ENCODE data around the gene OR9Q1.

DNA sequence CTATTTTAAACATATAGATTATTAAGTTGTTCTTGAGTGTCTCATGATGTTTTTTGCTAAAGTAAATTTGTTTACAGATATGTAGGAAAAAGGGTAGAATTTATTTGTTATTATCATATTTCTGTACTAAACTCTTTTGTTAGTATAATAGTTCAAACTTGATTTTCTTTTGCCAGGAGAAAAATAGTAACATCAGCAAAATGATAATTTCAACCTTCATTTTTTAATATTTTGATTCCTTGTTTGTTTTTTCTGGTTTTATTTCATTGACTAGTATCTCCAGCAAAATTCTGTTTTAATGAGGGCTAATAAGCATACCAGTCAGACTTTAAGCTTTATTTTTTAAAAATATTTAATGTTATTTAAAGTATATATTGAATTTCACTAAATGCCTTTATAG is 192.8 kb downstream of the OR9Q1 start:
- TF ChIP-seq, protein P1, sequence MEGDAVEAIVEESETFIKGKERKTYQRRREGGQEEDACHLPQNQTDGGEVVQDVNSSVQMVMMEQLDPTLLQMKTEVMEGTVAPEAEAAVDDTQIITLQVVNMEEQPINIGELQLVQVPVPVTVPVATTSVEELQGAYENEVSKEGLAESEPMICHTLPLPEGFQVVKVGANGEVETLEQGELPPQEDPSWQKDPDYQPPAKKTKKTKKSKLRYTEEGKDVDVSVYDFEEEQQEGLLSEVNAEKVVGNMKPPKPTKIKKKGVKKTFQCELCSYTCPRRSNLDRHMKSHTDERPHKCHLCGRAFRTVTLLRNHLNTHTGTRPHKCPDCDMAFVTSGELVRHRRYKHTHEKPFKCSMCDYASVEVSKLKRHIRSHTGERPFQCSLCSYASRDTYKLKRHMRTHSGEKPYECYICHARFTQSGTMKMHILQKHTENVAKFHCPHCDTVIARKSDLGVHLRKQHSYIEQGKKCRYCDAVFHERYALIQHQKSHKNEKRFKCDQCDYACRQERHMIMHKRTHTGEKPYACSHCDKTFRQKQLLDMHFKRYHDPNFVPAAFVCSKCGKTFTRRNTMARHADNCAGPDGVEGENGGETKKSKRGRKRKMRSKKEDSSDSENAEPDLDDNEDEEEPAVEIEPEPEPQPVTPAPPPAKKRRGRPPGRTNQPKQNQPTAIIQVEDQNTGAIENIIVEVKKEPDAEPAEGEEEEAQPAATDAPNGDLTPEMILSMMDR (optimal IDR thresholded peaks at IDR 0.05 in 1 of 3, IDR thresholded peaks at IDR 0.05 in 1 of 3, conservative IDR thresholded peaks at IDR 0.05 in 1 of 3; ENCODE audit: extremely low read depth in 1 of 3, insufficient read depth in 2 of 3, low read length in 3 of 3): no peak
- TF ChIP-seq EZH2 (IDR thresholded peaks at IDR 0.05; ENCODE audit: low read length): no peak

Data from keratinocyte (primary cell).